Stimulated activated CD8-positive, alpha-beta memory T cell treated with anti-CD3 and anti-CD28 coated beads, Interleukin-7, amount 100 ng/mL, for 24 hours (primary cell): Measurements from ENCODE around the gene EML6.

Source experiments
- DNase-seq: peaks from one replicate; pipeline ENCODE4 v3.0.0-alpha.2; 2020; ENCODE audit warnings: low read depth

EML6 gene

DNA sequence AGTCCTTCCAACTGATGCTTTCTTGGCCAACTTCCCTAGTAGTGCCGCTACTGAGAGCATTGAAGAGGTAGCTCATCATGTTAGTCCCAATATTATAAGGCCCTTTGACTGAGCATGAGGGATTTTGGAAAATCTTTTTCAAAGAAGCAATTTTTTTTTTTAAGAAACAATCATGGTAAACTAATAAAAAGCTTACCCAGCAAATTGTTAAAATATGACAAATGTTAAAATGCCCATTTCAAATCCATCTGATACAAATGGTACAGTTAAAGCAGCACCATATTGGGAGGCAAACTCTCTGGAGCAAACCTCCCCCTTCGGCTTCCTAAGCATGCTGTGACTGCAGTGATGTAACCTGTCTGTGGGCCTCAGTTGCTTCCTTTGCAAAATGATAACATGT is 191.2 kb downstream of the EML6 start:
- DNase-seq = no peak

GRCh38 chr2:54915101-54915500 is 191.6 kb downstream of the EML6 start:
- DNase-seq = no peak

DNA sequence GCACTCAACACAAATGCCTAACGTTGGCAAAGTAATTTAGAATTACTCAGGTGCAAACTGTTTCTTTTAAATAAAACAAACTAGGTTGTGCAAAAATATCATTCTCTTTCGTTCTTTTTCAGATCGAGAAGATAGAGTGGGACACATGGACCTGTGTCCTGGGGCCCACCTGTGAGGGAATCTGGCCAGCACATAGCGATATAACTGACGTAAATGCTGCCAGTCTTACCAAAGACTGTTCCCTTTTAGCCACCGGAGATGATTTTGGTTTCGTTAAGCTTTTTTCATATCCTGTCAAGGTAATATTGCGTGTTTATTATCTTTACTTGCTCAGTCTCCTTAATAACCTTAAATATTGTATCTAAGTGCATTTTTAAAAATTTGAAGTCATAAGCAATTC is 193.2 kb downstream of the EML6 start:
- DNase-seq = no peak

GRCh38 chr2:54918647-54919280 is 195.3 kb downstream of the EML6 start:
- no peak for DNase-seq

- DNase-seq = no peak
Observed at GRCh38 chr2:54920660-54921059, 197.2 kb downstream of the EML6 start.

DNA sequence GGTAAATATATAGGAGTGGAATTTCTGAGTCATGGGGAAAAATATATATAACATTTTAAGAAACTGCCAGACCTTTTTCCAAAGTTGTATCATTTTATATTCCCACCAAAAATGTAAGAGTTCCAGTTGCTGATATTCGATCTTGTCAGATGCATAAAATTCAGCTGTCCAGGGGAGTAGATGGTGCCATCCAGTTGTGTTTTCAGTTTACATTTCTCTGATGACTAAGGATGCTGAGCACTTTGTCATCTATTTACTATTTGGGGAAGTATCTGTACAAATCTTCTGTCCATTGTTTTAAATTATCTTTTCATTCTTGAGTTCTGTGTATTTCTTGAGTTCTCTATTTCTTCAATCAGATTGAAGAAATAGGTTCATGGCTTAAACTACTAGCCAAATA is 200.7 kb downstream of the EML6 start:
- no peak for DNase-seq

GRCh38 chr2:54925022-54925421 is 201.6 kb downstream of the EML6 start:
- DNase-seq = no peak

GRCh38 chr2:54927085-54927750 is 203.8 kb downstream of the EML6 start:
- no peak for DNase-seq

GRCh38 chr2:54927751-54928615 is 204.5 kb downstream of the EML6 start:
- no peak for DNase-seq

GRCh38 chr2:54928719-54929118 is 205.3 kb downstream of the EML6 start:
- DNase-seq = no peak

GRCh38 chr2:54931473-54931872 is 208.0 kb downstream of the EML6 start:
- DNase-seq = no peak

DNA sequence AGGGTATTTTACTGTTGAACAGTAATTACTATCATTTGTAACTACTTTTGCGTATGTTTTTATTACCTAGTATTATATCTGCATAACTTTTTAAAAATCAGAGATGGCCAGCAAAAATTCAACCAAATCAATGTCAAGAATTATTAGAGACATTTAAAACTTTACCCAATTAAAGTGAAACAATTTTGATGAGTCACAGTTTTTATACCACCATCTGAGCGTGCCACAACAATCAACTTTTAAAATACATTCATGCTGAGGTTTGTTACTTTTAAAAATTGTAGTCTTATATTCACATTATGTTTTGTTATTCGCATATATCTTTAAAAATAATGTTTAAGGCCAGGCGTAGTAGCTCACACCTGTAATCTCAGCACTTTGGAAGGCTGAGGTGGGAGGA is 211.9 kb downstream of the EML6 start:
- no peak for DNase-seq

DNA sequence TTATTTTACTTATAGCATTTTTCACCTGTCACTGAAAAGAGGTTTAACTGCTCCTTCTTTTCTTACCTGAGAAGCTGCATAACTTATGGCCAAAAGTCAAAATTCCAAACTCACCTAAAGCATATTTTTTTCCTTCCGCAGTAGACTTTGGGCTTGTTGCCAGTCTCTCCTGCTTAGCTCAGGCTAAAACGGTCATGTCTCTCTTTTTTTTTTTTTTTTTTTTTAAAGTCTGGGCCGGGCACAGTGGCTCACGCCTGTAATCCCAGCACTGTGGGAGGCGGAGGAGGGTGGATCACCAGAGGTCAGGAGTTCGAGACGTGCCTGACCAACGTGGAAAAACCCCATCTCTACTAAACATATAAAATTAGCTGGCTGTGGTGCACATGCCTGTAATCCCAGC is 213.3 kb downstream of the EML6 start:
- no peak for DNase-seq

DNA sequence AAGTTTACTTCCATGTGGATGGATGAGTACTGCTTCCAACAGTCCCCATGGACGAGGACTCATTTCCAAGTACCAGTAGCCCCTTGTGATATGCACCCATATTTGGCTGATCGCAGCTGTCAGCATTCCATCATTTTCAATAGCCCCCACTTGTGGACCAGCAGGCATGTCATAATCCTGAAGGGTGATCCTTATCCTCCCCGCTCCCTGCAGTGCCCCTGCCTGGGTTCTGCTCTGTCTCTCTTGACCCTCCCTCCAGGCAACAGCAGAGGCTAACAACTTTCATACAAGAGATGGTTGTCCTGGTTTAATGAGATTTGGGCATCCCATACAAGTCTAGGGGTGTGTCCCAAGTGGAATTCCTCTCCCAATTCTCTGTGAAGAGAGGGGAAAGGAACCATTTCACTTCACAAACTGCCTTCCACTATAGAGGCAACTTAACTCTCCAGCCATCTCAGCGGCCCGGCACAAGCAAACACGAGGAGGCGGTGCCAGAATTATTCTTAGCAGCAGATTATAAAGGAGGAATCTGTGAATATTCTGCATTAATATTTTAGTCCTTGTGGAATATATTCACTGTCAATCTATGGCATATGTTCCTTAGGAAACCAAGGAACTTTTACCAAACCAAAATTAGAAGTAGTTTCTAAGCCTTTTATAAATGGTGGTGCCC is 216.1 kb downstream of the EML6 start:
- no peak for DNase-seq

- no peak for DNase-seq
Observed at GRCh38 chr2:54940723-54941122, 217.3 kb downstream of the EML6 start.

- DNase-seq = no peak
Observed at GRCh38 chr2:54941248-54941984, 218.0 kb downstream of the EML6 start.

GRCh38 chr2:54942373-54942772 is 218.9 kb downstream of the EML6 start:
- no peak for DNase-seq

- DNase-seq = no peak
Observed at GRCh38 chr2:54944724-54945326, 221.4 kb downstream of the EML6 start.

DNA sequence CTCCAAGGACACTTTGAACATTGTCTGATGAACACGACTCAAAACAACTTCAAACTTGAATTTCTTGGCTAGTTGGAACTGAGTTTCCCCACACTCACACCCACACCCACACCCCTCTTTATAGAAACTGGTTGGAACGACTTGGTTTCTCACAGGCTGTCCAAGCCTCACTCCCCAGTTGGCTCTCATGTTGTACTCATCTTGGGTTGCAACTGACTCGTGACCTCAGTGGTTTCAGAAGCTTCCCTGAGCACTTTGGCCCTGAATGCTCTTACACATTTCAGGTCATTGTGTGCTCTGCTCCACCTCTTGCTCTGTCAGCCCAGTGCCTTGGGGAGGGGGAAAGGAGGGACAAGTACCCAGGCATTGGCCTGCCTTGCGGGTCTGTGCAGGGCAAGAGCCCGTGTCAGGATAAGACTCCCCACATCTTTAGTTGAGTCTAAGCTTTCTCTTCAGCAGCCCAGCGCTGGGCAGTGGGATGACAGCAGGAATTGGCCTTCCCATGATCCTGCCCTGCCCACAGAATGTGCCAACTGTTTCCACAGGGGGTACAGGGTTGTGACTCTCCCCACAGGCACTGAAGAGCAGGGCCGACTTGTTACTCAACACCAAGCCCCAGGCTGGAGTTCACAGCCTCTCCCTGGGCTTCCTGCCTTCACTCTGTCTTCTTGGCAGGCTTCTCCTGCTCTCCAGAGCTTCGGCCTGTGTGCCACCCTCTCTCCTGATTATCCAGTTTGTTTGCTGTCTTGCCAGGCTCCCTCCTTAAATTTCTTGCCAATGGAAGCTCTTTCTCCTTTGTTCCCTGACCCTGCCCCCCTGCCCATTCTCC is 222.1 kb downstream of the EML6 start:
- no peak for DNase-seq

- no peak for DNase-seq
Observed at GRCh38 chr2:54946220-54946805, 222.9 kb downstream of the EML6 start.
